GM12873 (cell line): ENCODE data around the gene MARCOL.

Source experiments
- TF ChIP-seq, protein P1 (sequence below): IDR thresholded peaks from 2 replicates; pipeline ENCODE4 v1.5.1; 2012; ENCODE audit warnings: low read depth, mild to moderate bottlenecking, moderate library complexity, low read length, control low read depth; ENCODE audit not compliant: insufficient read depth; ENCODE audit errors: missing control alignments

The MARCOL gene

DNA sequence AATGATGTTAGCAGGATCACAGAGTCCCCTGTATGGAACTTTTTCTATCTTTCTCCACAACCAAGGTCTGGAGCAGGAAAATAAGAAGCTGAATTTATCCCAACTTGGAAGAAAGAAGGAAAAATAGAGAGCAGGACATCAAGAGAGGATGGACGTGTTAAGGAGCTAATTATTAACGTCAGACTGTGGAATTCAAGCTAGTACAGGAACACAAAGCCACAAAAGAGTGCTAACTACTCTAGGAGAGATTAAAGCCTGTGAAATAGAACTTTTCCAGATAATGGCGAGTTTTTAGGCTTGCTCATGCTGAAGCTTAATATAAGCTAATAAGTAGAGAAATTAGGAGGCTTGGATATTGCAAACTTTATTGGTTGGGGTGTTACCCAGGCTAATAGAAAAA is 29.6 kb downstream of the MARCOL start:
- TF ChIP-seq, protein P1, sequence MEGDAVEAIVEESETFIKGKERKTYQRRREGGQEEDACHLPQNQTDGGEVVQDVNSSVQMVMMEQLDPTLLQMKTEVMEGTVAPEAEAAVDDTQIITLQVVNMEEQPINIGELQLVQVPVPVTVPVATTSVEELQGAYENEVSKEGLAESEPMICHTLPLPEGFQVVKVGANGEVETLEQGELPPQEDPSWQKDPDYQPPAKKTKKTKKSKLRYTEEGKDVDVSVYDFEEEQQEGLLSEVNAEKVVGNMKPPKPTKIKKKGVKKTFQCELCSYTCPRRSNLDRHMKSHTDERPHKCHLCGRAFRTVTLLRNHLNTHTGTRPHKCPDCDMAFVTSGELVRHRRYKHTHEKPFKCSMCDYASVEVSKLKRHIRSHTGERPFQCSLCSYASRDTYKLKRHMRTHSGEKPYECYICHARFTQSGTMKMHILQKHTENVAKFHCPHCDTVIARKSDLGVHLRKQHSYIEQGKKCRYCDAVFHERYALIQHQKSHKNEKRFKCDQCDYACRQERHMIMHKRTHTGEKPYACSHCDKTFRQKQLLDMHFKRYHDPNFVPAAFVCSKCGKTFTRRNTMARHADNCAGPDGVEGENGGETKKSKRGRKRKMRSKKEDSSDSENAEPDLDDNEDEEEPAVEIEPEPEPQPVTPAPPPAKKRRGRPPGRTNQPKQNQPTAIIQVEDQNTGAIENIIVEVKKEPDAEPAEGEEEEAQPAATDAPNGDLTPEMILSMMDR: no peak

- TF ChIP-seq, protein P1: no peak
Measured at GRCh38 chr5:148268566-148268965, 30.2 kb downstream of the MARCOL start, which contains the start of gene SPINK13. Gene SPINK13 (plus strand): TSS chr5:148268794. CDS start chr5:148270073, 1,279 bp downstream.

DNA sequence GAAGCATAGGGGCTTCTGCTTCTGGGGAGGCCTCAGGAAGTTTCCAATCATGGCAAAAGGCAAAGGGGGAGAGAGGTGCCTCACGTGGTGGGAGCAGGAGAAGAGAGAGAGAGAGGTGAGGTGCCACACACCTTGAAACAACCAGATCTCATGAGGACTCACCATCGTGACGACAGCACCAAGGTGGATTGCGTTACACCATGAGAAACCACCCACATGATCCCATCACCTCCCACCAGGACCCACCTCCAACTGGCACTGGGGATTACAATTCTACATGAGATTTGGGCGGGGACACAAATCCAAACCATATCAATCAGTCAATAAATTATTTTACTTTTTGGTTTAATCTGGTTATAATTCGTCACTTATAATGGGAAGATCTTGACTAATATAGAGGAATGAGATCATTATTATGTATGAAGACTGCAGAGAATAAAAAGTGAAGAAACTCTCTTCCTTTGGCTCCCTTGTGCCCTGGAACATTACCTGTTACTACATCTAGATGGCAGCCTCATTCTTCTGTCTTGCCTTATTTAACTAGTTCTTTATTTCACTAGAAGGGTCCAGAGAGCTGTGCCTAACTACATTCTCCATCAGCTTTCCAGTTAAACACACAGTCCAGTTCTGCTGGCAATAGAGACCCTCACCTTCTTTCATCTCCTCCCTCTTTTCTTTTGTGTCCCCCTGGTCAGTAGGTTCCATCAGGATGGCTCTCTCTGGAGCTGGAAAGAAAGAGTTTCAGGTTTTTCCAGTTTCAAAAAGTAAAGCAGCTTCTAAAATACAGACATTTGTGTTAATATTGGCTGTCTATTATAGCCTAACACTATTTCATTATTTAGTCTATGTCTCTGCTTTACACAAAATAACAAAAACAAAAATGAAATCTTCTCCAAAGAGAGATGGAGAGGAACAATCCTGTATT is 52.2 kb downstream of the MARCOL start:
- TF ChIP-seq, protein P1: peak; percentile 34
